ENCODE results near the gene MRPL48. TPM values are rescaled to one million over a fixed set of nuclear protein-coding genes. Genes with fewer than 3 reads are reported as not detected.

The MRPL48 gene
- total RNA-seq: 10 to 100 TPM; 36.4 to 55.3 TPM
- 51.1 TPM for polyA plus RNA-seq (2013, experiment 1 of 2)
- polyA plus RNA-seq (2013, experiment 2 of 2): 50.3 TPM
- long read RNA-seq, experiment 1, transcript MRPL48-201 (8 exons, 1,536 nt): major isoform, 17 of 26 reads
- long read RNA-seq, experiment 1, partial matches to known transcripts: 2 of 26 reads
- long read RNA-seq, experiment 1, other reads (novel, unspliced or antisense): 4 of 26 reads
- long read RNA-seq, experiment 2, transcript MRPL48-201 (8 exons, 1,536 nt): major isoform, 29 of 37 reads
- long read RNA-seq, experiment 2, partial matches to known transcripts: 0 of 37 reads
- long read RNA-seq, experiment 2, other reads (novel, unspliced or antisense): 6 of 37 reads
- long read RNA-seq, experiment 3, transcript MRPL48-201 (8 exons, 1,536 nt): major isoform, 28 of 39 reads
- long read RNA-seq, experiment 3, partial matches to known transcripts: 0 of 39 reads
- long read RNA-seq, experiment 3, other reads (novel, unspliced or antisense): 8 of 39 reads
- long read RNA-seq, experiment 4, transcript MRPL48-214 (7 exons, 742 nt): minor isoform, 6 of 122 reads
- long read RNA-seq, experiment 4, transcript MRPL48-201 (8 exons, 1,536 nt): major isoform, 98 of 122 reads
- long read RNA-seq, experiment 4, partial matches to known transcripts: 1 of 122 reads
- long read RNA-seq, experiment 4, other reads (novel, unspliced or antisense): 15 of 122 reads

DNA sequence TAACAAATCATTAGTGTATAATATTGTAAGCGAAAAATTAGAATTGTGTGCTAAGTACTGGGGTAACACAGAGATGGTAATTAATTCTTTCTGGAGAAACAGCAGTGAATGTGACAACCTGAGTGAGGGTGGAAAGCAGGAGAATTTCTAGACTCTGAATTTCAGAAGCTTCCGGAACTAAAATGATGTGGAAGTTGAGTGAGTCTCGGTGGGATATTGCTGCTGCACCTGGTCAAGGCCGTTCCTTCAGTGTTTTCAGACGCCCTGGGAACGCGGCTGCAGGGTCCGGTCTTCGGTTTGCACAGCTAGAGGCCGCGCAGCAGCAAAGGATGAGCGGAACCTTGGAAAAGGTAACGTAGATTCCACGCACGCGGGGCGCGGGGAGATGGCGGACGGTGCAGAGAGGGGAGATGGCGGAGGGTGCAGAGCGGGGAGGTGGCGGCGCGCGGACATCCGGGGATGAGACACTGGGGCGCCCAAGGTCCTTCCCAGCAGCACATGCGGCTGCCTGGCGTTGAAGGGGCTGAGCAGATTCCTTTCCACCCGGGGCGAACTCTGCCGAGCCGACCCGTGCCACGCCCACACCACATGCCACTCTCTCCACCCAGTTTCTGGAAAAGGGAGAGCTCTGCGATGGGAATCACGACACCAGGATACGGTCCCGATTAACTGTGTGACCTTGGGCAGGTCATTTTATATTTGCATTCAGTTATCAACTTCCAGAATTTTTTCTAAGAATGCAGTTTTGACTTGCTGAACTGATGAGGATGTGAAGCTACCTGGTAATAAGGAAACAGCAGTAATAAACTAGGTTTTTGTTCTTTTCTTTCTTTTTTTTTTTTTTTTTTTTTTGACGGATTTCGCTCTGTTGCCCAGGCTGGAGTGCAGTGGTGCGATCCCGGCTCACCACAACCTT is at the start of gene MRPL48:
MRPL48 (plus strand) TSS at position 232 of the 916 bp plus-strand sequence; CDS start at position 330, 98 bp downstream.
- WGBS, 2 experiments (ENCODE audit: insufficient coverage in 1 of 2, insufficient read length in 1 of 2): 8 to 29% methylated on average over 10 to 44 of the region's 44 CpGs
- TF ChIP-seq, protein P1, sequence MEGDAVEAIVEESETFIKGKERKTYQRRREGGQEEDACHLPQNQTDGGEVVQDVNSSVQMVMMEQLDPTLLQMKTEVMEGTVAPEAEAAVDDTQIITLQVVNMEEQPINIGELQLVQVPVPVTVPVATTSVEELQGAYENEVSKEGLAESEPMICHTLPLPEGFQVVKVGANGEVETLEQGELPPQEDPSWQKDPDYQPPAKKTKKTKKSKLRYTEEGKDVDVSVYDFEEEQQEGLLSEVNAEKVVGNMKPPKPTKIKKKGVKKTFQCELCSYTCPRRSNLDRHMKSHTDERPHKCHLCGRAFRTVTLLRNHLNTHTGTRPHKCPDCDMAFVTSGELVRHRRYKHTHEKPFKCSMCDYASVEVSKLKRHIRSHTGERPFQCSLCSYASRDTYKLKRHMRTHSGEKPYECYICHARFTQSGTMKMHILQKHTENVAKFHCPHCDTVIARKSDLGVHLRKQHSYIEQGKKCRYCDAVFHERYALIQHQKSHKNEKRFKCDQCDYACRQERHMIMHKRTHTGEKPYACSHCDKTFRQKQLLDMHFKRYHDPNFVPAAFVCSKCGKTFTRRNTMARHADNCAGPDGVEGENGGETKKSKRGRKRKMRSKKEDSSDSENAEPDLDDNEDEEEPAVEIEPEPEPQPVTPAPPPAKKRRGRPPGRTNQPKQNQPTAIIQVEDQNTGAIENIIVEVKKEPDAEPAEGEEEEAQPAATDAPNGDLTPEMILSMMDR (conservative IDR thresholded peaks at IDR 0.05): no peak

DNA sequence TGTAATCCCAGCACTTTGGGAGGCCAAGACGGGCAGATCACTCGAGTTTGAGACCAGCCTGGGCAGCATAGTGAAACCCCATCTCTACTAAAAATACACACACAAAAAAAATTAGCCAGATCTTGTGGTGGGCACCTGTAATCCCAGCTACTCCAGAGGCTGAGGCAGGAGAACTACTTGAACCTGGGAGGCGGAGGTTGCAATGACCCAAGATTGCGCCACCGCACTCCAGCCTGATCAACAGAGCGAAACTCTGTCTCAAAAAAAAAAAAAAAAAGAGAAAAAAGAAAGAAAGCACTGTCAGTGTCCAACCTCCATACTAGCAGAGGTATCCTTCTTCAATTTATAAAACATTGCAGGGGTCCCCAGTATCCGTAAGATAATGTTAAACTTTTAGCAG is 44.6 kb upstream of the MRPL48 start:
- Mint-ChIP-seq H3K27me3 (ENCODE audit: insufficient read depth) (no peaks in the 10 kb centered on the region), H3K4me3 (no peak overlapping the region), H3K9me3 (no peaks in the 10 kb centered on the region), H3K27ac (no peak overlapping the region), H3K36me3 (ENCODE audit: low read depth) (peaks cover 21% of the 10 kb centered on the region), H3K4me1 (no peaks in the 10 kb centered on the region)
- DNase-seq: no peak
- H3K9ac ChIP-seq (ENCODE audit: extremely low read depth, low read length, poor library complexity, severe bottlenecking): no peak overlapping the region
- H3K27me3 ChIP-seq (ENCODE audit: control insufficient read depth, insufficient read depth, low read length, poor library complexity, severe bottlenecking): no peaks in the 10 kb centered on the region
- H3K36me3 ChIP-seq (ENCODE audit: control insufficient read depth, insufficient read depth, low read length): peaks cover 13% of the 10 kb centered on the region
- no peaks in the 10 kb centered on the region for H3K4me1 ChIP-seq (ENCODE audit: control insufficient read depth, insufficient read depth, low read length)
- H3K9me3 ChIP-seq (ENCODE audit: control insufficient read depth, low read length): peaks cover 4% of the 10 kb centered on the region
- H3K4me3 ChIP-seq (ENCODE audit: low read length): no peak overlapping the region
- H3K27ac ChIP-seq (ENCODE audit: low read depth, low read length): no peak overlapping the region
- WGBS, 2 experiments (ENCODE audit: insufficient coverage in 1 of 2, insufficient read length in 1 of 2): 90 to 95% methylated on average over 2 to 7 of the region's 7 CpGs
- TF ChIP-seq, protein P1 (conservative IDR thresholded peaks at IDR 0.05): no peak

More for the DNA sequence above, at the start of gene MRPL48:
- peak within 1 kb of the TSS; percentile 73 for H3K9ac ChIP-seq (ENCODE audit: extremely low read depth, low read length, poor library complexity, severe bottlenecking)
- H3K27me3 ChIP-seq (ENCODE audit: control insufficient read depth, insufficient read depth, low read length, poor library complexity, severe bottlenecking): no peaks in the 10 kb centered on the region
- H3K27ac Mint-ChIP-seq: peak within 1 kb of the TSS; percentile 99
- H3K9me3 Mint-ChIP-seq: no peaks in the 10 kb centered on the region
- H3K4me1 Mint-ChIP-seq: peaks cover 10% of the 10 kb centered on the region
- no peaks in the 10 kb centered on the region for H3K36me3 Mint-ChIP-seq (ENCODE audit: low read depth)
- H3K4me1 ChIP-seq (ENCODE audit: control insufficient read depth, insufficient read depth, low read length): peaks cover 10% of the 10 kb centered on the region
- H3K9me3 ChIP-seq (ENCODE audit: control insufficient read depth, low read length): no peaks in the 10 kb centered on the region
- peak; percentile 95 for DNase-seq
- no peaks in the 10 kb centered on the region for H3K27me3 Mint-ChIP-seq (ENCODE audit: insufficient read depth)
- H3K27ac ChIP-seq (ENCODE audit: low read depth, low read length): peak within 1 kb of the TSS; percentile 98
- H3K36me3 ChIP-seq (ENCODE audit: control insufficient read depth, insufficient read depth, low read length): no peaks in the 10 kb centered on the region
- peak within 1 kb of the TSS; percentile 86 for H3K4me3 ChIP-seq (ENCODE audit: low read length)
- peak within 1 kb of the TSS; percentile 90 for H3K4me3 Mint-ChIP-seq

DNA sequence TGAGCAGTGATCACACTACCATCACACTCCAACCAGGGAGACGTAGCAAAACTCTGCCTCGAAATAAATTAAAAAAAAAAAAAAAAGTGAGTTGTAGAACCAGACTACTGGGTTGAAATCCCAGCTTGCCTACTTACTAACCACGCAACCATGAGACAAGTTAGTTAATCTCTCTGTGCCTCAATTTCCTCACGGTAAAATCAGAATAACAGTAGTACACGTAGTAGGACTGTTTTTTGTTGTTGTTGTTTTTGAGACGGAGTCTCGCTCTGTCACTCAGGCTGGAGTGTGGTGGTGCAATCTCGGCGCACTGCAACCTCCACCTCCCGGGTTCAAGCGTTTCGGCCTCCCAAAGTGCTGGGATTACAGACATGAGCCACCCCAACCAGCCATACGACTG is 41.0 kb upstream of the MRPL48 start:
- Histone ChIP-seq H3K4me3 (ENCODE audit: low read length) (no peak overlapping the region), H3K9ac (ENCODE audit: extremely low read depth, low read length, poor library complexity, severe bottlenecking) (no peak overlapping the region), H3K27ac (ENCODE audit: low read depth, low read length) (no peak overlapping the region), H3K9me3 (ENCODE audit: control insufficient read depth, low read length) (peaks cover 4% of the 10 kb centered on the region), H3K4me1 (ENCODE audit: control insufficient read depth, insufficient read depth, low read length) (no peaks in the 10 kb centered on the region), H3K27me3 (ENCODE audit: control insufficient read depth, insufficient read depth, low read length, poor library complexity, severe bottlenecking) (no peaks in the 10 kb centered on the region), H3K36me3 (ENCODE audit: control insufficient read depth, insufficient read depth, low read length) (peaks cover 13% of the 10 kb centered on the region)
- Mint-ChIP-seq H3K9me3 (no peaks in the 10 kb centered on the region), H3K27ac (no peak overlapping the region), H3K4me3 (no peak overlapping the region), H3K27me3 (ENCODE audit: insufficient read depth) (no peaks in the 10 kb centered on the region), H3K36me3 (ENCODE audit: low read depth) (peaks cover 19% of the 10 kb centered on the region), H3K4me1 (no peaks in the 10 kb centered on the region)
- 98 to 100% methylated on average over 5 to 12 of the region's 13 CpGs for WGBS, 2 experiments (ENCODE audit: insufficient coverage in 1 of 2, insufficient read length in 1 of 2)
- TF ChIP-seq, protein P1 (conservative IDR thresholded peaks at IDR 0.05): no peak
- no peak for DNase-seq

All from endodermal cell (in vitro differentiated cells).